Measurements from ENCODE around the gene CH25H.

CH25H gene

DNA sequence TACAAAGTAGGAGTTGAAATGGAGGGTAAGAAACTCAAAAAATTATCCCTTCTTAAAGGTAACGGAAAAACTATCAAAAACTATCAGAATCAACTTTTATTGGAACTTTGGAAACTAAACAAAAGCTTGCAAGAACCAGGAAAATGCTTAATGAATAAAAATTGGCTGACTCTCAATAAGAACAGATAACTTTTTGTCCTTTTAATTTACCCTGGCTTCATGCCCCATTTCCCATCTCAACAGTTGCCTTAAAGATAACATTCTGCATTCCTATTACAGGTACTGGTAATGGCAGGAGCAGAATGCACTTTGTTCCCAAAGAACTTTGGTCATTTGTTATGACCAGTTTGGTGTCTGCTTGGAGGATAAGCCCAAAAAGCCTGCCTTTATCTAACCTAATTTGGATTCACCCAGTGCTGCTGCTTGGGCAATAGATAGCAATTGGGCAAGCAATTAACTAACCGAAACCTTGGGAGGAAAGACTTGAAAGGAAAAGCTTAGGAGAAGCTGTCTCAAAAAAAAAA, 17.8 kb downstream of the CH25H start:
- DNase-seq = no peak

DNA sequence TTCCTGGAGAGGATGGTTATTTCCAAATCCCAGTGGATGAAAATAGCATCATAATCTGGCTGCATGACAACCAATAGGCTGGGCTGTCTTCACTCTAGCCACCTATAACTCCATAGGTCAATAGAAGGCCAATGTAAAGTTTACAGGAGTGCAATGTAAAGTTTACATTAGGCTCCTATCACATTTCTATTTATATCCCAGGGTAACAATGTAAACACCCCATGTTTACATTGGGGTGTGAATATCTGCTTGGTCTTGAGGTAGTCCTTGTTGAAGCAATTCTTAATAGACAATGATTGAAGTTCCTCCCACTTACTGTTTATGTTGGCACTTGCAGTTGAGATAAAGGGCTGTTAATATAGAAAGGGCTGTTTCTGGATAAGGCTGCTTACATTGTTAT, 21.5 kb downstream of the CH25H start:
- DNase-seq = no peak

DNA sequence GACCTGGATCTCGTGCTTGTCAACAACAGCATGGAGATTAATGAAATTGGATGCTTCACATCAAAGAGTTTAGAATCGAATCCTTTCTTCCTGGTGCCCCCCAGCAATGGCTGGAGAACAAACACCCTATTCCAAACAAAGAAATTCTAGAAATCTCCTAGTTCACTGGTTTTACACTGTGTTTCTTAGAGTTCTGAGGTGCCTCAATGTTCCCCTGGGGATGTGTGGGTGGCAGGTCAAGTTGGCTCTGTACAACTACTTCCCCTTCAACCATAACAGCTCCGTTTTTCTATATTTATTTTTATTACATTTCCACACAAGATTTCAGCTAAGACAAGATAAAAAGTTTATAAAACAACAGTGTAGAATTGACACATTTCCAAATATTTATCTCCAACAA, 22.5 kb downstream of the CH25H start:
- DNase-seq = no peak

DNA sequence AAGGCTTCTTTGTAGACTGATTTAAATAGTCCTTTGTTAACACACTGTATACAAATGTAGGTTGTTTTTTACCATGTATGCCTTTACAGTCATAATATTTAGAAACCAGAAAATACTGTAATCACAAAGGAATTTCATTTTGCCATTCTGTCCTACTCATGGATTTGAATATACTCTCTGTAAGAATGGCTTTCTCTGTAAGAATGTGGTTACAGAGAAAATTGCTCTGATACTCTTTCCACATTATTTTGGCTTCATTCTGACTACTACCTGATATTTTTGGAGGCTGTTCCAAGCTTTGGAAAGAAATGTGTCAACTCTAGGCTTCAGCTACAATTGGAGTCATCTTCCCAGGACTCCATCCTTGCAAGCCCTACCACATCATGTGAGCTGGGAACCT, 23.5 kb downstream of the CH25H start:
- no peak for DNase-seq

DNA sequence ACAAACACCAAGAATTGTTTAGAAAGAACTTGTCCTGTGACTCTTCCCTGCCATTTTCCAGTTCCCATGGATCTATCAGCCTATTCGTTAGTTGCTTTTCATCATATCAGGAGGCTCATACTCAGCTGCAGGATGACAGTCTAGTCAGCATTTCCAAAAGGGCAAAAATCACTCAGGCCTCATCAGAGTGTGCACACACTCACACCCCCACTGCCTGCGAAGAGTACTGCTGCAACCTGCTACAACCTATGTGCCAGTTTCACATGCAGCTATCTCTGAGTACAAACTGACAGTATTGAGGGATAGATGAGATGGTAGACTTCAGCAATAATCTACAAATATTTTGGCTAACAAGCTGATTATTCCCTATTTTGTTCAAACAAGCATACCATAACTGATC, 24.2 kb downstream of the CH25H start:
- DNase-seq = no peak

DNA sequence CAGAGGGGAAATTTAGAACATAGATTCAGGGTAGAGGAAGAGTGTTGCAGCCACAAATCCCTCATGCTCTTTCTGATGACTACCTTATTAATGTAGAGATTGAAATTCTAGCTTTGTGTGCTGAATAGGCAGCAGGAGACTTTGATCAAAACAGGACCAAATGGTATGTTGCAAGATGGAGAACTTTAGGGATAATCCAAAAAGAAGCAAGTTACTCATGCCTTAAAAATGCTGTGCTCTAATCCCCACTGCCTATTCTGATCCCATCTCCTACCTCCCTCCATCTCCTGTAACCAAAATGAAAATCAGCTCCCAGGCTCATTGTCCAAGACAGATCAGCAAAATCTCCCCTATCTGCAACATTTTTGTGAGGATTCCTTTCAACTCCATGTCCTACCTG, 31.3 kb downstream of the CH25H start:
- DNase-seq = no peak

DNA sequence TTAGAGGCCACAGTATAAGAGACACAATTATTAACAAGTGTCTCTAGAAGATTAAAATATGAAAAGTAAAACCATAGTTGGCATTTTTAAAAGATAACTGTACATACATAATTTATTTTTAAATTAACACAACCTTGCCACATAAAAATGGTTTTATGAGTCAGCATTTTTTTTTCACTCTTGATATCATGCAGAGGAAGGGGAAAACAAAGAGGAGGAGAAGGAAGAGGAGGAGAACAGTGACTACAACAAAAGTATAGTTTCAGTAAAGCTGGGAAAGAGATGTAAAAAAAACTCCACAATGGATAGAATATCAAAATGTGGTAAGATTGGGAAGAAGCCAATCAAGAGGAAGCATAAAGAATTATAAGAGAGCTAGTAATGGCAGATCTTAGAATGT, 34.0 kb downstream of the CH25H start:
- no peak for DNase-seq

DNA sequence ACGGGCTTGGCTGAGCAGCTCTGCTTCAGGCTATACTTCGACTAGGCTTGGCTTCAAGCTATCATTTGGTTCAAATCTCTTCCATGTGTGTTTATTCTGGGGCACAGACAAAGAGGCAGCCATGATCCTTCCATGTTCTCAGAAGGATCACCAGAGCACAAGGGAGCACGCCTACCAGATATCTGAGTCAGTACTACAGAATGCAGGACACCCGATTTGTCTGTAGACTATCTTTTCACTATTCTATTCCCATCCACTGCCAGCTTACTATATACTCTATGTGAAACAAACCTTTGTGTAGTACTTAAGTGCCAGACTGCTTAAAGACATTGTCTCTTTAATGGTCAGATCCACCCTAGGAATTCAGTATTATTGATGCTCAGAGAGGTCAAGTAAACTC, 35.1 kb downstream of the CH25H start:
- no peak for DNase-seq

DNA sequence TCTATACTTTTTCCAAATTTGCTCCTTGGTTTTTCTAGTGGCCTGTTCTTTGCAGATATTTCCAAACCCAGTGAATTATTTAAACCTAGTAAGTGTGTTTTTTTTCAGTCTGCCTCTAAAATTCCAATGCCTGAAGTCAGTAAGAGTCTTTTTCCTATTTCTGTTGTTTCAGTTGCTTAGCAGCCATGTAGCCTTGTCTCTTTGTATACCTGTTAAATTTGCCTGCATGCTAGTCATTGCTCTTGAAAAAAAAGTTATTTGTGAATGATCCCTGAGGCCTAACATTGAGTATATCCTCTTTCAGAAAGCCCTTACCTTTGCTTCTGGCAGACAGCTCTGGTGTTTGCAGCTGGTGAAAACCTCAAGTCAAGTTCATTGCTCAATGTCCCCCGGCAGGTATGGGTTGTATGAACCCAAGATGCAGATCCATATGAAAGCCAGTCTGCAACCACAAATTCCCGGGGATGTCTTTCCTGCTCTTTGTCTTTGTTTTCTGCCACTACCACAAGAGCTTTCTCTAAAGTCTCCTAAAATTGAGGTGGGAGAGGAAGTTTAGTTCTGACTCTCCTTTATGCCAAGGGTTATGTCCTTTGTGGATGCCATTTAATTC, 35.7 kb downstream of the CH25H start:
- no peak for DNase-seq

DNA sequence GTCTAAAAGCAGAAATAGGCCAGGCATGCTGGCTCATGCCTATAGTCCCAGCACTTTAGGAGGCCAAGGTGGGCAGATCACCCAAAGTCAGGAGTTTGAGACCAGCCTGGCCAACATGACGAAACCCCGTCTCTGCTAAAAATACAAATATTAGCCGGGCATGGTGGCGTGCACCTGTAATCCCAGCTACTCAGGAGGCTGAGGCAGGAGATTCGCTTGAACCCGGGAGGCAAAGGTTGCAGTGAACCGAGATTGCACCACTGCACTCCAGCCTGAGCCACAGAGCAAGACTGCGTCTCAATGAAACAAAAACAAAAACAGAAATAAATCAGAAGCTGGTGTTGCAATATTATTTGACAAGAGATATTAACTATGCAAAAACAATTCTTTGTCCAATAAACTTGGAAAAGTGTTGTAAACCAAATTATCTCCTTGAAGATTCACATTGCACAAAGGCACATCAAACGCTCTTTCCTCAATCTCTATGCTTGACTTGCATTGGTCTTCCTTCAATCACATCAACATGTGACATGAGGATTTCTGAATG, 38.7 kb downstream of the CH25H start:
- peak; percentile 51 for DNase-seq

DNA sequence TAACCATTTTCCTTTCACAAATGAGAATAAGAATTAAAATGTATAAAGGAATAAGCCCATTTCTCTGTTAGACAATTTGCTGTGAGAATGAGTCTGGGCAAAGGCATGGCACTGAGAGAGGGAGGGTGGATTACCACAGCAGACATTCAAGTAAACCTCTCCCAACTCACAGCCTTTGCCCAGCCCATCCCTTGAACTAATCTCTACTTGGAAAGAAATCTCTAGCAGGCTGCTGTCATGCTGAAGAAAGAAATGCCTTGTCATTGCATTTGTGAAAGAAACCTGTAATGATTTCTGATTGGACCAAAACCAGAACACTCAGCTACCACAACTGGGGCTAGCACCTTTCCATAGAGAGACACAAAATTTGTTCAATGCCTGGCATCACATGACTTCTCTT, 39.2 kb downstream of the CH25H start:
- DNase-seq = no peak

DNA sequence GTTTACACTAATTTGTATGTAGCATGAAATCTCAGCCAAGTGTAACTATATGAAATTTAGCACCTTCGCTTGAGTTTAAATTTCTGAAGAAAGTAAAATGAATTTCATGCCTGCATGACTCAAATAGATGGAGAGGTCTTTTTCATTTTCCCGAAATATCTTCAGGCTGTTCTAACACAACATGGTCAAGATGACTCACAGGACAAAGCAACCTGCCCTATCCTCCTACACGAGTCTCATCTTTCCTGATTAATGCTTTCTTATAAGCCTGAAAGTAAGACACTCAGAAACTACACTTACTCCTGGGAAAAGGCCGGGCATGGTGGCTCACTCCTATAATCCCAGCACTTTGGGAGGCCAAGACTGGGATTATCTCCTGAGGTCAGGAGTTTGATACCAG, 41.2 kb downstream of the CH25H start:
- DNase-seq = no peak

DNA sequence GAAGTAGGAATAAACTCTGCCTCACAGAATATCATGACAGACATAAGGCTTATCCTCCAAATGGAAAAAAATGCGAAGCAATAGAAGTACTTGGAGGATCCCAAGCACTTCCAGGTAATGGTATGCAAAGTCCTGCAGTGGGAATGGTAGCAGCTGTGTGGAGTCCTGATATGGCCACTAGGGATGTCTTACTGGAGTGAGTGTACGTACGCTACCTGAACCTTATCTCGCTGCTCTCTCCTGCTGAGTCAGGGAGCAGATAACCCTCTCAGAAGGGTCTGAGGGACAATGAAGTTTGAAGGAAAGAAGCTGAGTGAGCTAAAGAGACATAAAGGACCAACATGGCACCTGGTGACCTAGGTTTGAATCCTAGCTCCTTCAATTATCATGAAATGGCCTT, 42.2 kb downstream of the CH25H start:
- no peak for DNase-seq

DNA sequence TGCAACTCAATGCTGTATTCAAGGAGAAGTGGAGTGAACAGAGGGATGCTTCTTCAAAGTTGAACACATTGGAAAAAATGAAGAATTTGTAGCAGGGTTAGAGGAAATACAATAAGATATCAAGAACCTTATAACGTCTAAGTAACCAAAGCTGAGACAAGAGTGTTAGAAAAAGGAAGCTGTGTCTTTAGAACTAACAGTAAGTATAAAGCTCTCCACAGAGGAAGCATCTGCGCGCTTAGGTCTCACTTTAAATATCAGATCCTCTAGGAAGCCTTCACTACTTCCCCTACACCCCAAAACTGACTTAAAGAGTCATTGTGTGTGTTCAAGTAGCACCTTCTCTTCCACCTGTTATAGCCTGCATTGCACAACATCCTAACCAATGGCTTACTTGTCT, 43.0 kb downstream of the CH25H start:
- DNase-seq = peak; percentile 57

DNA sequence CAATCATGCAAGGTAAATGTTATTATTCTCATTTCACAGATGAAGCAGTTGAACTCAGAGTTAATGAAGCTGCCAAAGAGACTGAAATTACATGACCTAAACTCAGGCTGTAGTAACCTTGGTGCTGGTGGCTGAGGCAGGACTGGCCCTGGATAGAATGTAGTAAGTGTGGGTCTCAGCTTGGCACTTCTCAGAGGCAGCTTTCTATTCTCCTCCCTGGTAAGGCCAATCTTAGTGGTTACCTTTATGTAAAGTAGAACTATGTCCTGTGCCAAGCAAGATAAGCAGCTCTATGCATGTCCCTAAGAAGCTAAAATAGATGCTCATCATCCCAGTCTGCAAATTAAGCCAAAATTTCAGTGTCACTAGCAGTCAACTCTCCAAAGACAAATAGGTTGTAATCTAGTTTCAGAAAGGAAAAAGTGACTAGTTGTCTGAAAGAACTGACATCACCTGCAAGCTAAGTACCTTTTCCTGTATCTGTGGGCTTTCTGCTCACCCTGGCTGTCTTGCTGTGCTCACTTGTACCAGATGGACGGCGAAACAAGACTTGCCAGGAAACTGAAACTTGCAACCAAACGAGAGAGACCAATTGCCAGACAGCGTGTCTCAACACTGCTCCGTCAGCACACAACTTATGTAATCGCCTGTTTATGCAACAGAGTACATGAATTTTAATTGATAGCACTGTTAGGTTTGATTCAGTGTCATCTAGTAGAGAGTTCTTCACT, 43.7 kb downstream of the CH25H start:
- peak; percentile 97 for DNase-seq

DNA sequence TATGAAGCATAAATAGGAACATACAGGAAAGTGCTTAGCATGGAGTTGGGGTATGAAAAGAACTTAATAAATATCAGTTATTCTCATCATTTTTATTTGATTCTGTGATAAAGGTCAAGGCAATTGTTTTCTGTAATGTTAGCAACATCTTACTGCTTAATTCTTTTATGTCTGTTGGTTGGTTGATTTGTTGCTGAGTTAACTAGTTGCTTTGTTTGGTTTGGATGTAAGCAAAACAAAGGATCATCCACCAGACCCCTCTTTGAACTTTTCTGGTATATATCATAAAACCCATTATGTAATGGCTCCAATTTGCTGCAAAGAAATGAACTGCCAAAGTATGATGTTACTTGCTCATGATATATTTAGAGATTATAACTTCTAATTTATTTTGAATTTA, 44.5 kb downstream of the CH25H start:
- DNase-seq = no peak

DNA sequence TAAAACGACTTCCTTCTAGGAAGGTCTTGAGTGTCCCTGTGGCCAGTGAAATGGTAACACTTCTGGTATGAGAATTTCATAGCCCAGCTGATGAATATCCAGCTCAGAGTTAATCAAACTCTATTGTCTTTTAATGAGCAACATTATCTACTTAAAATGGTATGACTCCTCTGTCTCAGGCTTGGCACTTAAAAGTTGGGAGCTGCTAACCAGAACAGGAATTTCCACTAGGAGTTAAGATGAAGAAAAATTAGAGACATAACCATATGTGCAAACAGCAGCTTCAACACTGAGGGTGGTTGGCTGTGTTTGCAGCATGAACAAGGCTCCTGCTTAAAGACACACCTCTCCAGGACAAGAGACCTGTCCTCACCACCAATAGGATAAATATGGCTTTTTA, 46.8 kb downstream of the CH25H start:
- no peak for DNase-seq

DNA sequence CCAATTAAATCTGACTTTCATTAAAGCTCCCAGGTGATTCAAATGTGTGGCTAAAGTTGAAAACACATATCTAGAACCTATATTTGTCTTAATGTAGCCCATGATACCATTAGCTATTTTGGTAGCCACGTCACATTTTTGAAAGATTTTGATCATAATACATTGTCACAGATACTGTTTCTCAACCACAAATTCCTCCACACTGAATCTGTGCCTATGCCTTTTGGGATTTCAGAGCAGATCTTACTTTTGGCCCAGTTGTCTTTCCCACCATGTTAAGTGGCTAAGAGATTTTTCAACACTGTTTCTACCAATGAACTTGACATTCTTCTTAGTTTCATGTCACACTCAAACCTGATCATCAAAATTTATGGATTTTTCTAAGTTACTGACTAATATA, 47.4 kb downstream of the CH25H start:
- no peak for DNase-seq

DNA sequence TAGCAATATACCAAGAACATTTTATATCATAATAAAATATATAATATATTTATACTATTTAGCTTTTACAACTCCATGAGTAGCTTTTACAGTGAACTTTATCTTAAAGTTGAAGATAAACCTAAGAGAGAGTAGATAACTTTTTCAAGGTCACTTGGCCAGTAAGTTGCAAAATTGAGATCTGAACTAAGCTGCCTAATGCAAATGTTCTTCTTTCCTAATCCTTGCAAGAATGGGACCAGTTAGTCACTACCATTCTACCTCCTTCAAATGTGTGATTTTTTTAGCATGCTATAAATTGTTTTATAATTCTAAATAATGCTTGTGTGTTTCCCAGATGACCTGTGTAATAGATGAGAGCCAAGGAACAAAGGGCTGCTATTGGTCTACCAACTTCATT, 47.8 kb downstream of the CH25H start:
- DNase-seq = peak; percentile 54

DNA sequence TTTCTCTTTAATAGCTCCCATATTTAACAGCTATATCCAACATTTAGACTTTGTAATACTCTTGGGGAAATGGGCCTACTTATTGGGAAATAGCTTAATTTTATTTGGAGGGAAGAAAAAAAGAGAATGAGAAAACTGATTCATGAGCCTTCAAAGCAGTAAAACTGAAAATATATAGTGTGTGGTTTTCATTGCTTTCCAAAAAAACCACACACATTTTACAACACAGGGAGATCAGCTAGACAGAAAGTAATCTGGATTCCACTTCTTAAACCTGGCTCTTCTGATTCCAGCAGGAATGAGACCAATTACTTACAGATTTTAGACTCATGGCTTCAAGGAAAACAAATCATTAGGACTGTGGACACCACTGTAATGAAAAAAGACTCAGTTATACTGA, 48.7 kb downstream of the CH25H start:
- peak; percentile 59 for DNase-seq

DNA sequence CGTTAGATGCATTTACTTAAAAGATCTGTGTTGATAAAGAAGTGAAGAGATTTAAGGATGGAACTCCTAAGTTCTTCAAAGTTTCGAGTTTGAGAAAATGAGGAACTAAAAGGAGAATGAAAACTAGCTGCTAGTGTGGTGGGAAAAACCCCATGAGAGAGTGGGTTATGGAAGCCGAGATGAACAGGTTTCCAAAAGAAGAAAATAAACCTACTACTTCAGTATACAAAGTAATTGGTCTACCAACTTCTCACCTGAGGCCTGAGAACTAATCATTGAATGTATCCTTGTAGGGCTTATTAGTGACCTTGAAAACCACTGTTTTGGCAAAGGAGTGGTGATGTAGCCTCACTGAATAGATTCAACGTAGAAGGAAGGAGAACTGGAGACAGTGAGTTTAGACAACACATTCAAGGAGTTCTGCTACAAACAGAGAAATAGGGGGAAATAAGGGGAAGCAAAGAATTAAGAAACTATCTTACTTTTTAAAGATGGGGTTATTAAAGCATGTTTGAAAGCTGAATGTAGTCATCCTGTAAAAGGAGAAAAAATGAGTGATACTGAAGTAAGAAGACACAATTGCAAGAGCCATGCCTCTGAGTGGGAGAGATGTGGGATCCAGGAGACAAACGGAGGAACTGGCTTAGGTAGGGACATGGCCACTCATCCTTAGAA, 50.8 kb downstream of the CH25H start:
- DNase-seq = peak; percentile 86

Data from inflammatory macrophage treated with lipopolysaccharide for 4 hours (primary cell).